Measurements from ENCODE around the gene RAB17.

RAB17 gene

GRCh38 chr2:237631801-237632585 lies 41.5 kb upstream of the RAB17 start:
- TF ChIP-seq CTCF (conservative IDR thresholded peaks at IDR 0.05) = no peak
- H3K27ac ChIP-seq = no peak overlapping the region

GRCh38 chr2:237631007-237631785 lies 40.7 kb upstream of the RAB17 start:
- TF ChIP-seq CTCF (conservative IDR thresholded peaks at IDR 0.05) = no peak
- no peak overlapping the region for H3K27ac ChIP-seq

GRCh38 chr2:237630216-237631000 lies 39.9 kb upstream of the RAB17 start:
- H3K27ac ChIP-seq = no peak overlapping the region
- no peak for TF ChIP-seq CTCF (conservative IDR thresholded peaks at IDR 0.05)

- H3K27ac ChIP-seq = no peak overlapping the region
- TF ChIP-seq CTCF (conservative IDR thresholded peaks at IDR 0.05) = no peak
These were observed 39.2 kb upstream of the RAB17 start for GRCh38 chr2:237629739-237630138.

- no peak for TF ChIP-seq CTCF (conservative IDR thresholded peaks at IDR 0.05)
- peak overlapping the region; percentile 75 for H3K27ac ChIP-seq
These were observed 38.6 kb upstream of the RAB17 start for GRCh38 chr2:237629188-237629534.

- H3K27ac ChIP-seq = peak overlapping the region; percentile 75
- no peak for TF ChIP-seq CTCF (conservative IDR thresholded peaks at IDR 0.05)
These were observed 38.0 kb upstream of the RAB17 start for GRCh38 chr2:237628247-237629187.
